ENCODE results near the gene SERPINA10.

GRCh38 chr14:94337274-94337673, 44.2 kb upstream of the SERPINA10 start:
- TF ChIP-seq CTCF (conservative IDR thresholded peaks at IDR 0.05) (no peak; the same call in 1 of the 2 replicates), ZFX (IDR thresholded peaks at IDR 0.05) (no peak)

All from C4-2B (cell line).